ENCODE results near the gene CA10. TPM values are rescaled to one million over a fixed set of nuclear protein-coding genes. Genes with fewer than 3 reads are reported as not detected.

CA10 gene
- polyA plus RNA-seq, 1 donor from 2014 or later = 6.2 TPM

DNA sequence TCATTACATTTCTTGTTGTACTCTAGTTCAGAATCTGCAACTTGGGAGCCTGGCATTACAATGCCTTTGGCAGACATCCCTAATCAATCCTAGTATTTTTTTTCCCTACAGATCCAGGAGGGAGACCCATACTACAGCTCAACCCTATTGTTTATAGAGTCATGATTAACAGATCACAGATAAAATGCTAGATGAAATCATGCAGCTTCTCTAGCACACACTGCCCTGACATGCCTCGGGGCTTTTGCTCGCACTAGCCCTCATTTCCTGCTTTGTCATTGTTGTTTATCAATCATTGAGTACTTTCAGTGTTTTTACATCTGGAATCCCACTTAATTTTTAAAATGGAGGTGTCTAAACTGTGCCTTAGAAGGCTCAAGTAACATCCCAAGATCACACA lies 412.5 kb downstream of the CA10 start:
- no peak overlapping the region for H2AFZ ChIP-seq (ENCODE audit: low read depth, low read length)
- no peaks in the 10 kb centered on the region for H3K27me3 ChIP-seq (ENCODE audit: insufficient read depth, low read depth, low read length)
- H3K4me2 ChIP-seq (ENCODE audit: low read length) = no peak overlapping the region
- H3K9me3 ChIP-seq (ENCODE audit: low read length) = no peaks in the 10 kb centered on the region
- no peak overlapping the region for H3K9ac ChIP-seq (ENCODE audit: low read length)
- no peaks in the 10 kb centered on the region for H3F3A ChIP-seq (ENCODE audit: insufficient read depth, low read length, poor library complexity, severe bottlenecking)
- no peak overlapping the region for H3K27ac ChIP-seq (ENCODE audit: low read length)
- H3K4me3 ChIP-seq (ENCODE audit: low read length) = no peak overlapping the region
- H3K36me3 ChIP-seq (ENCODE audit: insufficient read depth, low read length) = no peaks in the 10 kb centered on the region
- no peaks in the 10 kb centered on the region for H4K20me1 ChIP-seq (ENCODE audit: insufficient read depth)
- TF ChIP-seq MXI1 (conservative IDR thresholded peaks at IDR 0.05; ENCODE audit: poor library complexity, severe bottlenecking) (no peak), RAD21 (conservative IDR thresholded peaks at IDR 0.05) (no peak), SMC3 (conservative IDR thresholded peaks at IDR 0.05; ENCODE audit: poor library complexity) (no peak), TAF1 (IDR thresholded peaks at IDR 0.05; ENCODE audit: low read depth) (no peak), EP300 (conservative IDR thresholded peaks at IDR 0.05; ENCODE audit: poor library complexity, severe bottlenecking) (no peak), EZH2 (IDR thresholded peaks at IDR 0.05; ENCODE audit: borderline replicate concordance, insufficient read depth, low read length, poor library complexity, severe bottlenecking) (no peak), POLR2AphosphoS5 (IDR thresholded peaks at IDR 0.05) (no peak)
- TF ChIP-seq, protein P1, sequence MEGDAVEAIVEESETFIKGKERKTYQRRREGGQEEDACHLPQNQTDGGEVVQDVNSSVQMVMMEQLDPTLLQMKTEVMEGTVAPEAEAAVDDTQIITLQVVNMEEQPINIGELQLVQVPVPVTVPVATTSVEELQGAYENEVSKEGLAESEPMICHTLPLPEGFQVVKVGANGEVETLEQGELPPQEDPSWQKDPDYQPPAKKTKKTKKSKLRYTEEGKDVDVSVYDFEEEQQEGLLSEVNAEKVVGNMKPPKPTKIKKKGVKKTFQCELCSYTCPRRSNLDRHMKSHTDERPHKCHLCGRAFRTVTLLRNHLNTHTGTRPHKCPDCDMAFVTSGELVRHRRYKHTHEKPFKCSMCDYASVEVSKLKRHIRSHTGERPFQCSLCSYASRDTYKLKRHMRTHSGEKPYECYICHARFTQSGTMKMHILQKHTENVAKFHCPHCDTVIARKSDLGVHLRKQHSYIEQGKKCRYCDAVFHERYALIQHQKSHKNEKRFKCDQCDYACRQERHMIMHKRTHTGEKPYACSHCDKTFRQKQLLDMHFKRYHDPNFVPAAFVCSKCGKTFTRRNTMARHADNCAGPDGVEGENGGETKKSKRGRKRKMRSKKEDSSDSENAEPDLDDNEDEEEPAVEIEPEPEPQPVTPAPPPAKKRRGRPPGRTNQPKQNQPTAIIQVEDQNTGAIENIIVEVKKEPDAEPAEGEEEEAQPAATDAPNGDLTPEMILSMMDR (IDR thresholded peaks at IDR 0.05; ENCODE audit: poor library complexity, severe bottlenecking) = no peak
- TF ChIP-seq, protein P2, sequence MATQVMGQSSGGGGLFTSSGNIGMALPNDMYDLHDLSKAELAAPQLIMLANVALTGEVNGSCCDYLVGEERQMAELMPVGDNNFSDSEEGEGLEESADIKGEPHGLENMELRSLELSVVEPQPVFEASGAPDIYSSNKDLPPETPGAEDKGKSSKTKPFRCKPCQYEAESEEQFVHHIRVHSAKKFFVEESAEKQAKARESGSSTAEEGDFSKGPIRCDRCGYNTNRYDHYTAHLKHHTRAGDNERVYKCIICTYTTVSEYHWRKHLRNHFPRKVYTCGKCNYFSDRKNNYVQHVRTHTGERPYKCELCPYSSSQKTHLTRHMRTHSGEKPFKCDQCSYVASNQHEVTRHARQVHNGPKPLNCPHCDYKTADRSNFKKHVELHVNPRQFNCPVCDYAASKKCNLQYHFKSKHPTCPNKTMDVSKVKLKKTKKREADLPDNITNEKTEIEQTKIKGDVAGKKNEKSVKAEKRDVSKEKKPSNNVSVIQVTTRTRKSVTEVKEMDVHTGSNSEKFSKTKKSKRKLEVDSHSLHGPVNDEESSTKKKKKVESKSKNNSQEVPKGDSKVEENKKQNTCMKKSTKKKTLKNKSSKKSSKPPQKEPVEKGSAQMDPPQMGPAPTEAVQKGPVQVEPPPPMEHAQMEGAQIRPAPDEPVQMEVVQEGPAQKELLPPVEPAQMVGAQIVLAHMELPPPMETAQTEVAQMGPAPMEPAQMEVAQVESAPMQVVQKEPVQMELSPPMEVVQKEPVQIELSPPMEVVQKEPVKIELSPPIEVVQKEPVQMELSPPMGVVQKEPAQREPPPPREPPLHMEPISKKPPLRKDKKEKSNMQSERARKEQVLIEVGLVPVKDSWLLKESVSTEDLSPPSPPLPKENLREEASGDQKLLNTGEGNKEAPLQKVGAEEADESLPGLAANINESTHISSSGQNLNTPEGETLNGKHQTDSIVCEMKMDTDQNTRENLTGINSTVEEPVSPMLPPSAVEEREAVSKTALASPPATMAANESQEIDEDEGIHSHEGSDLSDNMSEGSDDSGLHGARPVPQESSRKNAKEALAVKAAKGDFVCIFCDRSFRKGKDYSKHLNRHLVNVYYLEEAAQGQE (IDR thresholded peaks at IDR 0.05; ENCODE audit: borderline replicate concordance) = no peak
- H3K79me2 ChIP-seq (replicated peaks; ENCODE audit: insufficient read depth, low read length) = no peaks in the 10 kb centered on the region
- H3K9me2 ChIP-seq (ENCODE audit: insufficient read depth, low read length) = no peaks in the 10 kb centered on the region

DNA sequence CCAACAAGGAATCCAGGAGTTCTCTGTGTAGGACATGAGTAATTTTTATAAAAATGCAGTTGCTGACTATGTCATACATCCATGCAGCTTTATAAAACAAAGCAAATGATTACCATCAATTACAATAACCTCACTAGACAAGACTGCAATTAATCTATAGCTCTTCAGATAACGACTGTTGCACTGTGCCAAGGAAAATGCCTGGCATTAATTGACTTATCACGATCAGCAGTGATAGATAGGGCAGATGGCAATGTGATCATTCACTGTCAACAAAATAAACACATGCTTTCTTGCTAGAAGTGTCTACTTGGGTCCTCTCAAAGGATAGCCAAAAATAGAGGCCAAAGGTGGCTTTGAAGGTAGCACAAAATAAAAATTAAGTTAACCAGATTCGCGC lies 415.0 kb downstream of the CA10 start:
- H3K79me2 ChIP-seq (replicated peaks; ENCODE audit: insufficient read depth, low read length) = no peaks in the 10 kb centered on the region
- no peak overlapping the region for H3K9ac ChIP-seq (ENCODE audit: low read length)
- H3K27ac ChIP-seq (ENCODE audit: low read length) = no peak overlapping the region
- H3K4me3 ChIP-seq (ENCODE audit: low read length) = no peak overlapping the region
- H3K9me3 ChIP-seq (ENCODE audit: low read length) = no peaks in the 10 kb centered on the region
- TF ChIP-seq SMC3 (conservative IDR thresholded peaks at IDR 0.05; ENCODE audit: poor library complexity) = no peak
- no peak for TF ChIP-seq TAF1 (IDR thresholded peaks at IDR 0.05; ENCODE audit: low read depth)
- TF ChIP-seq POLR2AphosphoS5 (IDR thresholded peaks at IDR 0.05) = no peak
- TF ChIP-seq, protein P1 (IDR thresholded peaks at IDR 0.05; ENCODE audit: poor library complexity, severe bottlenecking) = no peak
- no peak for TF ChIP-seq MXI1 (conservative IDR thresholded peaks at IDR 0.05; ENCODE audit: poor library complexity, severe bottlenecking)
- TF ChIP-seq, protein P2 (IDR thresholded peaks at IDR 0.05; ENCODE audit: borderline replicate concordance) = no peak
- no peak for TF ChIP-seq RAD21 (conservative IDR thresholded peaks at IDR 0.05)
- no peak for TF ChIP-seq EP300 (conservative IDR thresholded peaks at IDR 0.05; ENCODE audit: poor library complexity, severe bottlenecking)
- TF ChIP-seq EZH2 (IDR thresholded peaks at IDR 0.05; ENCODE audit: borderline replicate concordance, insufficient read depth, low read length, poor library complexity, severe bottlenecking) = no peak
- no peaks in the 10 kb centered on the region for H3K27me3 ChIP-seq (ENCODE audit: insufficient read depth, low read depth, low read length)
- H3K36me3 ChIP-seq (ENCODE audit: insufficient read depth, low read length) = no peaks in the 10 kb centered on the region
- H4K20me1 ChIP-seq (ENCODE audit: insufficient read depth) = no peaks in the 10 kb centered on the region
- no peak overlapping the region for H3K4me2 ChIP-seq (ENCODE audit: low read length)
- H3F3A ChIP-seq (ENCODE audit: insufficient read depth, low read length, poor library complexity, severe bottlenecking) = no peaks in the 10 kb centered on the region
- no peak overlapping the region for H2AFZ ChIP-seq (ENCODE audit: low read depth, low read length)
- no peaks in the 10 kb centered on the region for H3K9me2 ChIP-seq (ENCODE audit: insufficient read depth, low read length)
